ENCODE measurements around the gene TMEM131L. TPM values are rescaled to one million over a fixed set of nuclear protein-coding genes. Genes with fewer than 3 reads are reported as not detected.
A peak's percentile ranks its signal among the peaks of the same experiment; 100 is the strongest.

Gene TMEM131L
- total RNA-seq, 1 donor from 2014 or later: 7.9 TPM

GRCh38 chr4:153527690-153528089, 61.5 kb downstream of the TMEM131L start:
- no peak overlapping the region for H3K4me3 ChIP-seq (ENCODE audit: low read depth, low read length)
- no peaks in the 10 kb centered on the region for H3K27me3 ChIP-seq (ENCODE audit: control insufficient read depth, insufficient read depth, low read length)
- no peak for DNase-seq (ENCODE audit: low read depth)
- H3K36me3 ChIP-seq (ENCODE audit: control insufficient read depth, insufficient read depth, low read length): no peaks in the 10 kb centered on the region
- FAIRE-seq: no peak
- no peak for TF ChIP-seq CTCF (IDR thresholded peaks at IDR 0.05; ENCODE audit: insufficient read depth, low read length, severe bottlenecking)

GRCh38 chr4:153528705-153529485, 62.7 kb downstream of the TMEM131L start:
- no peak overlapping the region for H3K4me3 ChIP-seq (ENCODE audit: low read depth, low read length)
- no peaks in the 10 kb centered on the region for H3K36me3 ChIP-seq (ENCODE audit: control insufficient read depth, insufficient read depth, low read length)
- TF ChIP-seq CTCF (IDR thresholded peaks at IDR 0.05; ENCODE audit: insufficient read depth, low read length, severe bottlenecking): no peak
- FAIRE-seq (no peak), DNase-seq (ENCODE audit: low read depth) (no peak)
- no peaks in the 10 kb centered on the region for H3K27me3 ChIP-seq (ENCODE audit: control insufficient read depth, insufficient read depth, low read length)

GRCh38 chr4:153529646-153530045, 63.5 kb downstream of the TMEM131L start:
- Histone ChIP-seq H3K4me3 (ENCODE audit: low read depth, low read length) (no peak overlapping the region), H3K27me3 (ENCODE audit: control insufficient read depth, insufficient read depth, low read length) (no peaks in the 10 kb centered on the region), H3K36me3 (ENCODE audit: control insufficient read depth, insufficient read depth, low read length) (no peaks in the 10 kb centered on the region)
- DNase-seq (ENCODE audit: low read depth) (no peak), FAIRE-seq (no peak)
- TF ChIP-seq CTCF (IDR thresholded peaks at IDR 0.05; ENCODE audit: insufficient read depth, low read length, severe bottlenecking): no peak

GRCh38 chr4:153530284-153530999, 64.3 kb downstream of the TMEM131L start:
- no peak for TF ChIP-seq CTCF (IDR thresholded peaks at IDR 0.05; ENCODE audit: insufficient read depth, low read length, severe bottlenecking)
- no peak for DNase-seq (ENCODE audit: low read depth)
- no peaks in the 10 kb centered on the region for H3K36me3 ChIP-seq (ENCODE audit: control insufficient read depth, insufficient read depth, low read length)
- peak; percentile 43 for FAIRE-seq
- no peak overlapping the region for H3K4me3 ChIP-seq (ENCODE audit: low read depth, low read length)
- H3K27me3 ChIP-seq (ENCODE audit: control insufficient read depth, insufficient read depth, low read length): no peaks in the 10 kb centered on the region

- Histone ChIP-seq H3K27me3 (ENCODE audit: control insufficient read depth, insufficient read depth, low read length) (no peaks in the 10 kb centered on the region), H3K4me3 (ENCODE audit: low read depth, low read length) (no peak overlapping the region), H3K36me3 (ENCODE audit: control insufficient read depth, insufficient read depth, low read length) (no peaks in the 10 kb centered on the region)
- no peak for TF ChIP-seq CTCF (IDR thresholded peaks at IDR 0.05; ENCODE audit: insufficient read depth, low read length, severe bottlenecking)
- FAIRE-seq (no peak), DNase-seq (ENCODE audit: low read depth) (no peak)
These were observed 64.8 kb downstream of the TMEM131L start for GRCh38 chr4:153531000-153531358.

All from bronchial epithelial cell (primary cell).